UCSD-AML1 (cell line): ENCODE results near the gene TRIM17.

ENCODE experiments used
- DNase-seq: peaks from one replicate; lab custom pipeline; 2025; ENCODE audit not compliant: unreplicated experiment; lab: John Stamatoyannopoulos, UW

The TRIM17 gene

GRCh38 chr1:228358039-228358763, 58.5 kb downstream of the TRIM17 start:
- DNase-seq, result no peak
